Ectodermal cell (in vitro differentiated cells): ENCODE measurements around the gene PRKAA2.

Experiments
- H3K27ac ChIP-seq: 2 replicates; pipeline ENCODE4 v1.7.0; 2013; ENCODE audit warnings: mild to moderate bottlenecking, low read depth, low read length; ENCODE audit not compliant: insufficient read depth, poor library complexity, severe bottlenecking
- H3K27me3 ChIP-seq: 2 replicates; pipeline ENCODE4 v1.7.0; 2013; ENCODE audit warnings: mild to moderate bottlenecking, low read length; ENCODE audit not compliant: insufficient read depth, control insufficient read depth, poor library complexity, severe bottlenecking
- H3K36me3 ChIP-seq: one replicate; pipeline ENCODE4 v1.7.0; 2013; ENCODE audit warnings: low read length; ENCODE audit not compliant: control insufficient read depth, insufficient read depth
- H3K4me1 ChIP-seq: one replicate; pipeline ENCODE4 v1.7.0; 2013; ENCODE audit warnings: low read length; ENCODE audit not compliant: control insufficient read depth, insufficient read depth
- H3K4me3 ChIP-seq: 2 replicates; pipeline ENCODE4 v1.7.0; 2013; ENCODE audit warnings: low read depth, low read length, control low read depth; ENCODE audit not compliant: insufficient read depth
- H3K9me3 ChIP-seq: 2 replicates; pipeline ENCODE4 v1.7.0; 2013; ENCODE audit warnings: mild to moderate bottlenecking, low read length, moderate library complexity; ENCODE audit not compliant: control insufficient read depth
- WGBS, 2 experiments: methylation state at CpG; one replicate each; pipeline ENCODE4 v1.1.7; 2013; ENCODE audit warnings: missing lambda C conversion rate in 2 of 2; 5-methylcytosine and 5-hydroxymethylcytosine counted together

Gene PRKAA2

DNA sequence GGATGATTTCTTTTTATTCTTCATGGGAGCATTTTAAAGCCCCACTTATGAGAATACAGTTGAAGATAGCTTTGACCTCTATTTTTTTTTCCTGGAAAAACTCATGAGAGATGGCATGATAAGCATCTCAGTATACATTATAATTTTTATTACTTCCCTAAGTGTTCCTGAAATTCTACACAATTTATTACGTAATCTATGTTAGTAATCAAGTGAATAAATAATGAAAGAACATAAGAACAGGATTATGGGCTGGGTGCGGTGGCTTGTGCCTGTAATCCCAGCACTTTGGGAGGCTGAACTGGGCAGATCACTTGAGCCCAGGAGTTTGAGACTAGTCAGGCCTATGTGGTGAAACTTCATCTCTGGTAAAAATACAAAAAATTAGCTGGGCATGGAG is 13.2 kb upstream of the PRKAA2 start:
- H3K4me3 ChIP-seq, result no peak overlapping the region
- H3K4me1 ChIP-seq, result no peaks in the 10 kb centered on the region
- H3K36me3 ChIP-seq, result no peaks in the 10 kb centered on the region
- H3K27me3 ChIP-seq, result no peaks in the 10 kb centered on the region
- WGBS, 2 experiments, result 92 to 95% methylated on average over 1 to 2 of the region's 2 CpGs
- no peak overlapping the region for H3K27ac ChIP-seq
- H3K9me3 ChIP-seq, result no peaks in the 10 kb centered on the region

DNA sequence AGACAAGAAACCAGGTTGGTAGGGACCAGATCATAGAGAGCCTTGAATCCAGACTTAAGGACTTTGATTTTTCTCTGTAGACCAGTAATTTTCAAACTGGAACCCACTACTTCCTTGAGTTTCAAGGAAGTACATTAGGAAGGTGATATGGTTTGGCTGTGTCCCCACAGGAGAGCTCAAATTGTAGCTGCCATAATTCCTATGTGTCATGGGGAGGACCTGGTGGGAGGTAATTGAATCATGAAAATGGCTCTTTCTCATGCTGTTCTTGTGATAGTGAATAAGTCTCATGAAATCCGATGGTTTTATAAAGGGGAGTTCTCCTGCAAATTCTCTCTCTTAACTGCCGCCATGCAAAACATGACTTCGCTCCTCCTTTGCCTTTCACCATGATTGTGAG is 10.1 kb upstream of the PRKAA2 start:
- Histone ChIP-seq H3K36me3 (no peaks in the 10 kb centered on the region), H3K4me1 (no peaks in the 10 kb centered on the region), H3K4me3 (no peak overlapping the region), H3K27me3 (no peaks in the 10 kb centered on the region), H3K27ac (no peak overlapping the region), H3K9me3 (no peaks in the 10 kb centered on the region)
- 82 to 90% methylated on average over 3 of the region's 3 CpGs for WGBS, 2 experiments

DNA sequence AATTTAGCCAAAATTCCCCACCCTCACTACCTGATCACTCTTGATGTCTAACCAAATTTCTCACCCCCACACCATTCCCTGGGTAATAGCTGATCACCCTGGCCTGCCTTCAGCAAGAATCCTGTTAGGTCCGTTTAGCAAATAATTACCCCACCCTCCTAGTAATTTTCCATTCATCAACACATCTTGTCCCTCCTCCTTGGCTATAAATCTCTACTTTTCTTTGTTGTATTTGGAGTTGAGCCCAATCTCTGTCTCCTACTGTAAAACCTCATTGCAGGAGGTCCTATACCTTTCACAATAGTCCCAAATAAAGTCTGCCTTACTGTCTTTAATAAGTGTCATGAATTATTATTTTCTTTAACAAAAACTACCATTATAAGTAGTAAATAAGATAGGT is 6.9 kb upstream of the PRKAA2 start:
- Histone ChIP-seq H3K27me3 (peaks cover 5% of the 10 kb centered on the region), H3K9me3 (no peaks in the 10 kb centered on the region), H3K36me3 (no peaks in the 10 kb centered on the region), H3K4me3 (no peak overlapping the region), H3K4me1 (no peaks in the 10 kb centered on the region), H3K27ac (no peak overlapping the region)
- WGBS, 2 experiments, result 57 to 95% methylated on average over 1 of the region's 1 CpG

DNA sequence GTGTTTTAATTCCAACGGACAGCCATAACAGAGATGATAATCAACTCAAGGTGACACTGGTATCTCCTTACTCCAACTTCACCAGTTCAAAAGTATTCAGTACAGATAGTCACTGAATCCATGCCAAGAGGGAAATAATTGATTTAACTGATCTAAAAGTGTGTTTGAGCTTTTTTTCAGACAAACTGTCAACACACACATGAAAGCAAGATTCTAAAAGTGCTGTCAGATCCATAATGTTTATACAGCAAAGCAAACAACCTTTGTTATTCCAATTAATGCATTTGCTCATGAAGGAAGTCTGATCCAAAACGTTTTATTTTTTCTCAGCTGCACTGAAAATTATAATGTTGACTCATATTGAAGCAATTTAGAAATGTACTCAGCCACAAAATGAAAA is 5.9 kb upstream of the PRKAA2 start:
- Histone ChIP-seq H3K27ac (no peak overlapping the region), H3K4me1 (no peaks in the 10 kb centered on the region), H3K9me3 (no peaks in the 10 kb centered on the region), H3K27me3 (peaks cover 14% of the 10 kb centered on the region), H3K4me3 (no peak overlapping the region), H3K36me3 (no peaks in the 10 kb centered on the region)
- WGBS, 2 experiments, result 71 to 80% methylated on average over 1 of the region's 2 CpGs

DNA sequence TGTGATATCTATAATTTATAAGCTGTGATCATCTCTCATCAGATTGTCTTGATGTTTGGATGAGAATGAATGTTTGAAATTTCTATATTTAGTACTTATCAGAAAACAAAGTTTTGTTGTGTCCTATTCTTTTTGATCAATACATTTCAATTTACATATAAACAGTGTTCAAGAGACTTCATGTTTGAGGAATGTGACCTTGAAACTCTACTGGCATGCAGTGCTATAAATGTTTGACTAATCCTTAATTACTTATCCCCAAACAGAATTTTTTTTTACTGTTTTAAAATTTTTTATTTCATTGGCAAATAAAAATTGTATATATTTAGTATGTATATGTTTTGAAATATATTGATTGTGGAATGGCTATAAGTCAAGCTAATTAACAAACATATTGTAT is 1.5 kb upstream of the PRKAA2 start:
- H3K4me1 ChIP-seq, result peaks cover 5% of the 10 kb centered on the region
- H3K9me3 ChIP-seq, result no peaks in the 10 kb centered on the region
- peaks cover 20% of the 10 kb centered on the region for H3K27me3 ChIP-seq
- no peaks in the 10 kb centered on the region for H3K36me3 ChIP-seq
- no peak overlapping the region for H3K27ac ChIP-seq
- no peak overlapping the region for H3K4me3 ChIP-seq

DNA sequence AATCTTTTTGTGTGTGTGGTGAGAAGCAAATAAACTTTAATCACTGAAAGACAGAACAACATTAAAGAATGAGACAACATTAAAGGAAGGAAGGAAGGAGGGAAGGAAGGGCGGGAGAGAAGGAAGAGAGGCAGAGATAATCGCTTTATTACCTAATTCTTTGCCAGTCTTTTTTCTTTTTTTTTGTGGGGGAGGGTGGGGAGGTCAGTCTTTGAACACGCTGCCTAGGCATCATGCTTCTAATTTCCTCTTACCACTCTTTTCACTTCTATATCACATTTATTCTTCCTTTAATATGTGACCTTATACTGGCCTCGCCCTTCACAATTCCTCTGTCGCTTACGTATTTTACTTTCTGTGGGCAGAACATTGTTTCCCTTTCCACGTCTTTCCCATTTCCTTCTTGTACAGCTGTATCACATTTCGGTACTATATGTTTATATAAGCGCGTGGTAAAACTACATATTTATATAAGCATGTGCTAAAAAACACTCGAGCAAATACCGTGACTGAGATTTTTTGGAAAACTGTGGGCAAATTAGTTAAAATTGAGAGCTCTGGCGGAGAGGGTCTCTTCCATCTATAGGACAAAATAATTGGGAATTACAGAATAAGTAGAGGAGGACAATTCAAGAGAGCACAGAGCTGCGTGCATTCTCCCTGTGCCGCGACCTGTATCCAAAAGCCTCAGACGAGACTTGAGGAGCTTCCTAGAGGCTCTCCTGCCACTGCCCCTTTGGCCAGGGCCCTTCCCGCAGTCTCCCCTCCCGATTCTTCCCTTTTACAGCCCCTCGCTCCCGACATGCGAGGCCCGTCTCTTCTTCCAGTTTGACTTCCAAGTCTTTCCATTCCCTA is 823 bp upstream of the PRKAA2 start:
- 33 to 36% methylated on average over 22 to 23 of the region's 23 CpGs for WGBS, 2 experiments
- peaks cover 5% of the 10 kb centered on the region for H3K4me1 ChIP-seq
- H3K36me3 ChIP-seq, result no peaks in the 10 kb centered on the region
- peak overlapping the region; percentile 76 for H3K4me3 ChIP-seq
- H3K9me3 ChIP-seq, result no peaks in the 10 kb centered on the region
- H3K27me3 ChIP-seq, result peaks cover 20% of the 10 kb centered on the region
- H3K27ac ChIP-seq, result no peak overlapping the region

DNA sequence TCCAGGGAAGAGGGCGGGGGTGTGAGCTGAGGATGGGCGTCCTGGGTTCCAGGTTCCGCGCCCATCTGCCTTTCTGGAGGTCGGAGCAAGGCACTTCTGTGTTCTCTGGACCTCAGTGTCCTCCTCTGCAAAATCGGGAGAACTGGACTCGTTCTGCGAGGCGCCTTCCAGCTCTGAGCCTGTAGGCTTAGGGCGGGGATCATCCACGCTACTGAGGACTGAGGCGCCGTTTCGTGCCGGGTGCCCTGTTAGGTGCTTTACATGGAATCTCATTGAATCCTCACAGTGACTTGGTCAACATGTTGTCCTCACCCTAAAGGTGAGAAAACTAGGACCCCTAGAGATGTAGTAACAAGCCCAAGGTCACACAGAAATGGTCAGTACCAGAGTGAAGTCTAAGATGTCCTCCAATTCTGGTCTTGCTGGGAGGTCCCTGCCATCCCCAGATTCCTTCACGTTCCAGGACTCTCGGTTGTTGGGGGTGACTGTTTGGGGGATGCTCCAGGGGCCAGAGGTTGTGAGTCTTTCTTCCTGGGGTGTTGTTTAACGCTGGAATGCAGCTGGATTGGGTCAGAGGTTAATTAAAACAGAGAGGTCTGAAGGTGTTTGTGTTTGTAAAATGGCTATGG is 677 bp downstream of the PRKAA2 start:
- peak overlapping the region; percentile 76 for H3K4me3 ChIP-seq
- peaks cover 20% of the 10 kb centered on the region for H3K27me3 ChIP-seq
- peaks cover 5% of the 10 kb centered on the region for H3K4me1 ChIP-seq
- WGBS, 2 experiments, result 1% methylated on average over 18 of the region's 18 CpGs
- H3K9me3 ChIP-seq, result no peaks in the 10 kb centered on the region
- no peak overlapping the region for H3K27ac ChIP-seq
- H3K36me3 ChIP-seq, result no peaks in the 10 kb centered on the region

DNA sequence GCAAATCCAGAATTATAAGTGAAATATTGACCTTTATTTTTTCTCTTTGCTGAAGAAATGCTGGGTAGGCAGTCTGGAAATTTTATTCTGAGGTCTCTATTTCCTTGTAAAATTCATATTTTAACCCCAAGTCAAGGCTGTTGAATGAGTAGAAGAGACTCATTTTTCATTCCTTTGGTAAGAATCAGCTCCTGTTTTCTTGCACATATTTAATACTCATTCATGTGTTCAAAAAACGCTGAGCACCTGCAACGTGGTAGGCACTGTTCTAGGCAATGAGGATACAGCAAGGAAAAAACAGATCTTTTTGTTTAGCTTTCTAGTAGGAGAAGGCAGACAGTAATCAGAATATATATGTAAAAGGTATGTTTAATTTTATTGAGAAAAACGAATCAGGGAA is 1.5 kb downstream of the PRKAA2 start:
- no peaks in the 10 kb centered on the region for H3K9me3 ChIP-seq
- peaks cover 20% of the 10 kb centered on the region for H3K27me3 ChIP-seq
- H3K27ac ChIP-seq, result no peak overlapping the region
- 84 to 86% methylated on average over 3 of the region's 3 CpGs for WGBS, 2 experiments
- H3K4me1 ChIP-seq, result peaks cover 5% of the 10 kb centered on the region
- no peak overlapping the region for H3K4me3 ChIP-seq
- H3K36me3 ChIP-seq, result no peaks in the 10 kb centered on the region

DNA sequence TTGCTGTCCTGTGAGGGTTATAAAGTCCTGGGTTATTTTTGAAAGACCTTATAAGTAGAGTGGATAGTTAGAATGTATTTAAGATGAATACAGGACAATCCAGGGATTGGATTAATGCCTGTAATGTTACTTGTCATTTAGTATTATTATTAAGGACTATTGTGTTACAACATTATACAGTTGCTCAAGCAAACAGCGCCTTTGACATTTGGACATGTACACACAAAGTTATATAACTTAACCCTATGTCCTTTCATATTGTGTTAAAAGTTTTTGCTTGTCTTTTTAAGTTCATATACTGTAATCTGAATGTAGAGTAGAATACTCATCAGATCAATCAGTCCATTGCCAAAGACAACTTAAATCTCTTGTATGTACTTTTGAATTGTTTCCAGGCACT is 2.0 kb downstream of the PRKAA2 start:
- WGBS, 2 experiments, result 100% methylated on average over 1 of the region's 1 CpG; no CpG with 5 or more reads in 1 of the 2 experiments
- H3K4me1 ChIP-seq, result peaks cover 5% of the 10 kb centered on the region
- H3K4me3 ChIP-seq, result no peak overlapping the region
- no peak overlapping the region for H3K27ac ChIP-seq
- H3K9me3 ChIP-seq, result no peaks in the 10 kb centered on the region
- peaks cover 20% of the 10 kb centered on the region for H3K27me3 ChIP-seq
- H3K36me3 ChIP-seq, result no peaks in the 10 kb centered on the region

DNA sequence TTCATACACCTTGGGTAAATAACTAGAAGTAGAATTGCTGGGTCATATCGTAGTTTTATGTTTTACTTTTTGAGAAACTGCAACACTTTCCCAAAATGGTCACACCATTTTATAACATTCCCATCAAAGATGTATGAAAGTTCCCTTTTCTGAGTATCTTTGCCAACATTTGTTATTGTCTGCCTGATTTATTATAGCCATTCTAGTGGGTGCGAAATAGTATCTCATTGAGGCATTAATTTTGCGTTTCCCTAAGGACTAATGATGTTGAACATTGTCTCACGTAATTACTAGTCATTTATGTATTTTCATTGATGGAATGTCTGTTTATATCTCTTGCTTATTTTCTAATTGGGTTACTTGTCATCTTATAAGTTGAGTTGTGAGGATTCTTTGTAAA is 3.4 kb downstream of the PRKAA2 start:
- peaks cover 13% of the 10 kb centered on the region for H3K27me3 ChIP-seq
- 67 to 75% methylated on average over 3 to 4 of the region's 4 CpGs for WGBS, 2 experiments
- H3K4me3 ChIP-seq, result no peak overlapping the region
- no peaks in the 10 kb centered on the region for H3K36me3 ChIP-seq
- H3K27ac ChIP-seq, result no peak overlapping the region
- H3K9me3 ChIP-seq, result no peaks in the 10 kb centered on the region
- peaks cover 5% of the 10 kb centered on the region for H3K4me1 ChIP-seq
